HG03159 (cell line): Measurements from ENCODE around the gene MS4A7.

Experiments used
- ATAC-seq: cut with Tn5 transposase; IDR thresholded peaks from one replicate; pipeline ENCODE4 v1.9.1; 2021; ENCODE audit warnings: mild to moderate bottlenecking, moderate library complexity; ENCODE audit not compliant: unreplicated experiment

MS4A7 gene

GRCh38 chr11:60370252-60370810, 8.0 kb upstream of the MS4A7 start:
- ATAC-seq: no peak

GRCh38 chr11:60370811-60371298, 7.5 kb upstream of the MS4A7 start:
- ATAC-seq: no peak

DNA sequence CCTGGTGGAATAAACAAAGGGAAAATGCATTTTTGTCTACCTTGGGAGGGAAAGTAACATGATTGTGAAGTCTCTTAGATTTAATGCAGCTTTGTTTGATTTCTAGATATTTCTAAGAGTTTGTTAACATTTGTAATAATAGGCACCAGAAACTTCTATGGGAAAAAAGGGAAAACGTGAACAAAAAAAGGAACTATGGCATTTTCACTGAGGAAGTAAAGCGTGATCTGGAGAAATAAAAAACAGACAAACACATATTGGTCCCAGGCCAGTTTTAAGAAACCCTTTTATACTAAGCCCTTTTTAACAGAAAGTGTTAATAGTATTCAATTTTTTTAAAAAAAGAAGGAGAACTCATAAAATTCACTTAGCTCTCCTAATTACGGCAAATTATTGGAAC, 6.9 kb upstream of the MS4A7 start:
- no peak for ATAC-seq

GRCh38 chr11:60371854-60372253, 6.5 kb upstream of the MS4A7 start:
- no peak for ATAC-seq

DNA sequence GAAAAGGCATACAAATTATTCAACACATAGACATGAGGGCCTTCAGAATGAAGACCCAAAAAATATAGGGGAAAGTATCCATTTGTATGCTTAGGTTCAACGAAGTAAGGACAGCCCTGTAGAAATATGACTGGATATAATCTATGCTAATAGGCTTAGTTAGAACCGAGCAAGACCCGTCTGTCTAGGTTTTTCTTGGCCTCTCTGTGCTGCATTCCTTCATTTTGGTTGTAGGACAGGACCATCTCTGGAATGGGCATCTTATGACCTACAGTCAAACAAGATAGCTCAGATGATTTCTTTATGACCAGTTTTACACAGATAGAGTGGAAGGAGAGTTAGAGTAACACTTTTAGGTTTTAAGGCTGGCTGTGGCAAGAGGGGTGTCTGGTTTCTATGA, 5.6 kb upstream of the MS4A7 start:
- ATAC-seq: no peak

DNA sequence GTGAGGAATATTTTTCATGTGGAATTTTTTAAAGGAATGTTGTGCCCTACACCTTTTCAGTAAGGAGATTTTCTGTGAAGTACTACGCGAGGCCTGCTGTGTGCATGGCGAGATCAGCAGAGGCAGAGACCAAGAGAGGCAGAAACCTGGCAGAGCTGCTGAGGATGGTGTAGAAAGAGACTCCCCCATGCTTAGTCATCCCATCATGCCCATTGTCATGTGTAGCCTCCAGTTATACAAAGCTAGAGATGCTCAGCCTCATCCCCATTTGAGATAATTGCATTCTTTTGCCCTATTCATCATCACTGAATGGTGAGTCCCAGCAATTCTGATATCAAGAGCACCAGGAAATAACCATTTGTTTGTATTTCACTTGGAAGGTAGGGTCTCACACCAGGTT, 3.0 kb upstream of the MS4A7 start:
- no peak for ATAC-seq

DNA sequence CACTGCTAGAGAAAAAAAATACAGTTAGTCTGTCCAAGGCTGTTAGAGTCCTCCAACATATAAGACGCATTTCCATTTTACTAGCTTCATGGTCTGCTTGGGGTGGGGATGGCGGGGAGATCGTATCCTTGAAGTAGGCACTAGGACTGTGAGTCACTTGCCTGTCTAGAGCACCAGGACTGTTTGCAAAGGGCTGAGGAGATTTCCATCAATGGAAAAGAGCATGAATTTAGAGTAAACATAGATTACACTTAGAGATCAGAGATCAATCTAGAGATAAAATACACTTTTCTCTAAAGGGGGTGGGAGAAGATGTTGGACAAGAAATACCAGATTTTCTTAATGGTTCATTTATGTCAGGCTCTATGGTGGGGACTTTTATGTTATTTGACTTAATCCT, 1.7 kb upstream of the MS4A7 start:
- ATAC-seq: no peak

GRCh38 chr11:60377401-60378136, 763 bp upstream of the MS4A7 start:
- ATAC-seq: peak; percentile 54

- peak; percentile 89 for ATAC-seq
These were observed 11.1 kb downstream of the MS4A7 start for GRCh38 chr11:60389279-60389910.

- no peak for ATAC-seq
These were observed 12.1 kb downstream of the MS4A7 start for GRCh38 chr11:60390419-60390818.

DNA sequence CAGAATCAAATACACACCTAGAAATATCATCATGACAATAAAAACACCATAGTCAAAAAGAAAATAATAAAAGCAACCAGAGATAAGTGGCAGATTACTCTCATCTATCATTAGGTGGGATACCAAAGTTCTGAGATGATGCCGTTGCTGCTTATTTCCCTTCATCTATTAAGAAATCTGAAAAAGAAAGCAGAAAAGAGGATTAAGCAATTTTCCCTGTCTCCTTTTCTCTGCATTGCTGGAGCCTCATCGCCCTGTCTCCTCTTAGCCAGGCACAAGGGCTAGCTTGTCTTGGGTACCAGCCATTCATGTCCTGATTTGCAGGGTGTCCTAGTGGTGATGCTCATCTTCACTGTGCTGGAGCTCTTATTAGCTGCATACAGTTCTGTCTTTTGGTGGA, 14.0 kb downstream of the MS4A7 start:
- no peak for ATAC-seq

DNA sequence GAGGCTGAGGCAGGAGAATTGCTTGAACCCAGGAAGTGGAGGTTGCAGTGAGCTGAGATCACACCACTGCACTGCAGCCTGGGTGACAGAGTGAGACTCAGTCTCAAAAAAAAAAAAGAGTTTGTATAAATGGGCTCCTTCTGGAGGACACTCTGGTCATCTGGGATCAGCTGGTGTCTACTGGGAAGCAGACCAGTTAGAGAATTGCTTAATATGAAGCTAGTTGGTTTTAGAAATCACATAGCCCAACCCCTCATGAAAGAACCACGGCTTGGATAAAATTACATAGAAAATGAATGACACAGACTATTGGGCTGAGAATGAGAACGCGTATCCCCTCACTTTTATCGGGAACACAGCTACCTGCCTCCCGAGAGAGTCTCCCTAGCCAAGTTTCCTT, 14.7 kb downstream of the MS4A7 start:
- no peak for ATAC-seq

DNA sequence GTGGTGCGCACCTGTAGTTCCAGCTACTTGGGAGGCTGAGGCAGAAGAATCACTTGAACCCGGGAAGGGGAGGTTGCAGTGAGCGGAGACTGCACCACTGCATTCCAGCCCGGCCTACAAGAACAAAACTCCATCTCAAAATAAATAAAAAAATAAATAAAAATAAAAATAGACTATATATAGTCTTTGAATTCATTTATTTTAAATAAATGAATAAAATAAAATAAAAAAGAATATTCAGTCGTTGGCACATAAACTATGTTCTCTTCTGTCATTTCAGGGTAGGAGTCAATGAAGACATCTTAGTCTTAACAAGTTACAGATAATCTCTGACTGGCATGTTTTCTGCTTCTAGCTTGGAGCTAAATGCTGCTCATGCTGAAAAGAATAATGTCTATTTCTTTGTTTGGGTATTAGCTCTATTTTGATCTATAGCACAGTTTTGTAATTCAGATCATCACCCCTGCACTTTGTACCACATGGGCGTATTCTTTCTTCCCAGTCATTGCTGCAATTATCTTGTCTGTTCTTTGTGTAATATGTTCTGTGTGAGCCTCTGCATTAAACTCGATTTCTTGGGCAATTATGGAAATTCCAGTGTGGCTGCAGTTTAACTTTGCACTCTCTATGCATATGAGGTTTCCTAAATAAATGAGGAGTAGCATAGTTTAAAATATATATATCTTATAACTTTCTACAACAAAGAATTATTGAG, 16.5 kb downstream of the MS4A7 start:
- ATAC-seq: no peak

DNA sequence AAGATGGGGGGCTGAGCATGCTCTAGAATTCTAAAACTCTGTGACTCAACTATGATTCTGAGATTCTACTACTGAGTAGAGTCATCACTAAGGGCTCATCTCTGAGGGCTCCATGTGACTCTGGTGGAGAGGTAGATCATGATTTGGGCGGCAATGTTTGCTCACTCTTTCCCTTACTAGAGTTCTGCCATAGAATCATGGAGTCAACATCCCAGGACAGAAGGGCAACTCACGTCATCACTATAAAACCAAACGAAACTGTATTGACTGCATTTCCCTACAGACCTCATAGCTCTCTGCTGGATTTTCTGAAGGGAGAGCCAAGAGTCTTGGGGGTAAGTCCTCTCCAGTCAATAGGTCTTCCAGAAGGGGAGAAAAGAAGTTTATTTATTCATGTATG, 18.1 kb downstream of the MS4A7 start, which contains the start of gene MS4A14:
Gene MS4A14, plus strand, starts transcription at position 78 of the 400 bp plus-strand sequence. Its CDS starts 120 bp downstream, at position 198.
- ATAC-seq: peak; percentile 23

DNA sequence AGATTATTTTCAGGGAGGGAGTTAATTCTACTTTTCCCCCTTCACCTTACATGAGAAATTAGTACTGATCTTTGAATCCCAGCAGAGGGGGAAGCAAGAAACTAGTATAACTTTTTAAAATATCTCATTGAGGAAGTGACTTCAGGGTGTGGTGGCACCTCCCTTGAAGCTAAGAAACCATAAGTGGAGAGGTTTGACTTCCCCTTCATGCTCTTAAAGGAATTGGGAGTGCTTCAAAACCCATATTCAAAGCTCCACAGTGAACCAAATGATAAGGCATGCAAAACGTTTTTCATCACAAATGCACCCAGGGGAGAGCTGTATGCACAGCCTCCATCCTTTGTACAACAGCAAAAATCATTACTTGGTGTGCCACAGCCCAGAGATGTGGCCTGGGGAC, 18.5 kb downstream of the MS4A7 start:
- ATAC-seq: peak; percentile 75

DNA sequence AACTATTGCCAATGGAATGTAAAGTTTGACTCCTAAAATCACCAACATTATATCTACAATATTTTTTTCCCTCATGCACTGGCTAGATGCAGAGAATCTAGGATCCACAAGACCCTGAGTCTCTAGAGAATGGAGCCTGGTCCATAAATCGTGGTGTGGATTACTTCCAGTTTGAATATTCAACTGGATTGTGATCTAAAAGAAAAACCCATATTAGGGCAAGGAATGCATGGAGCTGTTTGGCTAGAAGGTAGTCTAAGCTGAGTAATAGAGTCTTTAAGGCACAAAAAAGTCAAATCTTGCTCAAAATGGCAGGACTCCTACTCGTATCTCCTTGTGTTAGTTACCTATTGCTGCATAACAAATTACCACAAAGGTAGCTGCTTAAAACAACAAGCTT, 41.7 kb downstream of the MS4A7 start:
- no peak for ATAC-seq

GRCh38 chr11:60422609-60423008, 44.3 kb downstream of the MS4A7 start:
- no peak for ATAC-seq

- ATAC-seq: no peak
These were observed 50.2 kb downstream of the MS4A7 start for GRCh38 chr11:60428517-60428916.

DNA sequence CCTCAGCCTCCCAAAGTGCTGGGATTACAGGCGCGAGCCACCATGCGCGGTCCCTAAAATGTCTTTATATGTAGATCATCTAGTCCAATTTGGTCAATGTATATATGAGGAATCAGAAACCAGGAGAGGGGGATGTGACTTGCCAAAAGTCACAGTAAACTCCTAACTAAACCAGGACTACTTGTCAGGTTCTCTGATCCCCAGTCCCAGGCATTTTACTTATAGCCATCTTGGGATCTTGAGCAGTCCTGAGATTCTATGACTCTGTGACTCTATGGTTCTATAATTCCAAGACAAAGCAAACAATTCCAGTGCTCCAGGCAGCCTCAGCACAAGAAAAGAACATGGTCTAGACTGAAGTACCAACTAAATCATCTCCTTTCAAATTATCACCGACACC, 50.9 kb downstream of the MS4A7 start, which contains the start of gene MS4A5:
Gene MS4A5, plus strand, starts transcription at position 301 of the 400 bp plus-strand sequence. CDS start 103 bp downstream, outside the sequence.
- ATAC-seq: no peak

DNA sequence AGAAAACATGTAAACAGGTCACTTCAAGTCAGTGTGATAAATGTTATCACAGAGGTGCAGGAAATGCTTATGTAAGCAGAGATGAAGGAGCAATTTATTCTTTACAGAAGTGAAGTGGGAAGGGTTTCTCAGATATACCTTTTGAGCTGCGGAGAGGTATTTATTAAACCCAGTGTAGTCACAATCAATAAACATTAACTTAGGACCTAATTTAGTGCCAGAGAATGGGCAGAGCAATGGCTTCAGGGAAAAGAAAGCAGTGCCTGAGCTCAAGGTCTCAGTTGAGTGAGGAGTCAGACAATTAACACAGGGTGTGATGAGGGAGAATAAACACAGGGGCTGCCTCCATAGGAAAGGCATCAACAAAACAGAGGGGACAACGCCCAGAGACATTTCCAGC, 52.9 kb downstream of the MS4A7 start:
- ATAC-seq: no peak

DNA sequence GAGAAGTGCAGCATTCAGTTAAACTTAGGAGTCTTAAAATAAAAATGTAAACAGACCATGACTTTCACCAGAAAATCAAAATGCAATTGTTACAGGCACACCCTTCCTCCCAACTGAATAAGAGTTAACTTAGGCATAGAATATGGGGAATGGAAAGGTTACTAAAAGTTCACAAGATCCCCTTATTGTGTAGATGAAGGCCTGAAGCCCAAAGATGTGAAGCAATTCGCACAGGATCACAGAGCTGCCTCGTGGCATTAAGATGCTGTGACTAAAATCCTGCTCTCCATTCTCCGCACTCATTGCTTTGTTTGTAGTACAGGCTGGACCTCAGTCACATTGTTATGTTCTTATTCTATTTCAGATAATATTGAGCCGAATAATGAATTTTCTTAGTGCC, 55.1 kb downstream of the MS4A7 start:
- no peak for ATAC-seq
